T-helper 2 cell treated with Interferon-gamma antibody and Interleukin-4, amounts not matched to agents 100 ng/mL and 5 ng/mL, for 36 hours (primary cell): Measurements from ENCODE around the gene ITPA. TPM values are rescaled to one million over a fixed set of nuclear protein-coding genes. Genes with fewer than 3 reads are reported as not detected.

Experiments
- intact Hi-C: fragments of 100-400 bp; cut with micrococcal nuclease; formaldehyde crosslinking; loops from one replicate; pipeline ENCODE4 v1.15.1; 2023
- total RNA-seq: library from RNA; stranded (reverse); gene quantifications from 2 replicates; pipeline ENCODE4 v1.2.3, GENCODE V29; 2022

ITPA gene
- total RNA-seq, 1 donor from 2014 or later, result 73.8 TPM

GRCh38 chr20:3226864-3227263 lies 17.6 kb downstream of the ITPA start:
- intact Hi-C loops, result no loop called here

- intact Hi-C loops, result no loop called here
Observed at GRCh38 chr20:3227506-3227905, 18.2 kb downstream of the ITPA start.

- intact Hi-C loops, result no loop called here
Observed at GRCh38 chr20:3227936-3228749, 18.8 kb downstream of the ITPA start.

GRCh38 chr20:3228750-3229032 lies 19.4 kb downstream of the ITPA start:
- intact Hi-C loops, result no loop called here

GRCh38 chr20:3229158-3229557 lies 19.9 kb downstream of the ITPA start:
- intact Hi-C loops, result no loop called here

- intact Hi-C loops, result no loop called here
Observed at GRCh38 chr20:3229798-3230197, 20.5 kb downstream of the ITPA start.

- intact Hi-C loops, result no loop called here
Observed at GRCh38 chr20:3231116-3231515, 21.8 kb downstream of the ITPA start.

- intact Hi-C loops, result no loop called here
Observed at GRCh38 chr20:3231889-3232588, 22.7 kb downstream of the ITPA start.

- intact Hi-C loops, result no loop called here
Observed at GRCh38 chr20:3233131-3233990, 24.1 kb downstream of the ITPA start.

- intact Hi-C loops, result no loop called here
Observed at GRCh38 chr20:3233991-3234498, 24.7 kb downstream of the ITPA start.

GRCh38 chr20:3235666-3236324 lies 26.5 kb downstream of the ITPA start:
- intact Hi-C loops, result loop anchor here (5.0 kb wide), 1 partner anchor 172 kb away; the partner anchor contains the start of gene DNAAF9

GRCh38 chr20:3237011-3237957 lies 28.0 kb downstream of the ITPA start:
- intact Hi-C loops, result loop anchor here (5.0 kb wide), 1 partner anchor 170 kb away; the partner anchor contains the start of gene DNAAF9

GRCh38 chr20:3237958-3238615 lies 28.8 kb downstream of the ITPA start:
- intact Hi-C loops, result loop anchor here (5.0 kb wide), 1 partner anchor 169 kb away; the partner anchor contains the start of gene DNAAF9

- intact Hi-C loops, result loop anchor here (5.0 kb wide), 1 partner anchor 169 kb away; the partner anchor contains the start of gene DNAAF9
Observed at GRCh38 chr20:3238616-3239025, 29.3 kb downstream of the ITPA start.

GRCh38 chr20:3239026-3239866 lies 29.9 kb downstream of the ITPA start, which contains the start of gene SLC4A11:
SLC4A11 (minus strand) TSS chr20:3239190; CDS start chr20:3239137, 53 bp downstream.
- intact Hi-C loops, result loop anchor here (5.0 kb wide), 1 partner anchor 168 kb away; the partner anchor contains the start of gene DNAAF9

- intact Hi-C loops, result loop anchor here (5.0 kb wide), 1 partner anchor 167 kb away; the partner anchor contains the start of gene DNAAF9
Observed at GRCh38 chr20:3239867-3240775, 30.8 kb downstream of the ITPA start.
